Measurements from ENCODE around the gene MPO. TPM values are rescaled to one million over a fixed set of nuclear protein-coding genes. Genes with fewer than 3 reads are reported as not detected.

MPO gene
- total and polyA plus RNA-seq, 2 of the 8 experiments (the other 6 are each of a cell fraction or from before 2014, with no cell fraction given): 0.06 to 0.74 TPM

GRCh38 chr17:58300336-58300735 is 19.6 kb upstream of the MPO start (continued):
- TF ChIP-seq NANOG (IDR thresholded peaks at IDR 0.05; ENCODE audit: insufficient read depth, low read depth, low read length, poor library complexity, severe bottlenecking) (no peak), SRF (IDR thresholded peaks at IDR 0.05; ENCODE audit: low read depth, low read length) (no peak), CTCF (IDR thresholded peaks at IDR 0.05; ENCODE audit: control extremely low read depth in 1 of 3, insufficient read depth in 1 of 3, low read depth in 1 of 3, low read length in 3 of 3) (no peak), E2F6 (IDR thresholded peaks at IDR 0.05) (no peak)
